ENCODE data around the gene MYL1.

GRCh38 chr2:210288408-210288807 lies 26.6 kb downstream of the MYL1 start:
- no peak for TF ChIP-seq EZH2phosphoT487 (conservative IDR thresholded peaks at IDR 0.05; ENCODE audit: low read length)
- TF ChIP-seq, protein P1, sequence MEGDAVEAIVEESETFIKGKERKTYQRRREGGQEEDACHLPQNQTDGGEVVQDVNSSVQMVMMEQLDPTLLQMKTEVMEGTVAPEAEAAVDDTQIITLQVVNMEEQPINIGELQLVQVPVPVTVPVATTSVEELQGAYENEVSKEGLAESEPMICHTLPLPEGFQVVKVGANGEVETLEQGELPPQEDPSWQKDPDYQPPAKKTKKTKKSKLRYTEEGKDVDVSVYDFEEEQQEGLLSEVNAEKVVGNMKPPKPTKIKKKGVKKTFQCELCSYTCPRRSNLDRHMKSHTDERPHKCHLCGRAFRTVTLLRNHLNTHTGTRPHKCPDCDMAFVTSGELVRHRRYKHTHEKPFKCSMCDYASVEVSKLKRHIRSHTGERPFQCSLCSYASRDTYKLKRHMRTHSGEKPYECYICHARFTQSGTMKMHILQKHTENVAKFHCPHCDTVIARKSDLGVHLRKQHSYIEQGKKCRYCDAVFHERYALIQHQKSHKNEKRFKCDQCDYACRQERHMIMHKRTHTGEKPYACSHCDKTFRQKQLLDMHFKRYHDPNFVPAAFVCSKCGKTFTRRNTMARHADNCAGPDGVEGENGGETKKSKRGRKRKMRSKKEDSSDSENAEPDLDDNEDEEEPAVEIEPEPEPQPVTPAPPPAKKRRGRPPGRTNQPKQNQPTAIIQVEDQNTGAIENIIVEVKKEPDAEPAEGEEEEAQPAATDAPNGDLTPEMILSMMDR (IDR thresholded peaks at IDR 0.05; ENCODE audit: insufficient read depth, low read length, poor library complexity, severe bottlenecking): no peak
